HG03159 (cell line): ENCODE results near the gene NCOA6.
"Not testable (repeated sequence)": the region's sequence is repeated elsewhere in the genome, so short reads cannot be mapped to it uniquely, and the experiment has no call there.

Source experiments
- ATAC-seq: cut with Tn5 transposase; IDR thresholded peaks from one replicate; pipeline ENCODE4 v1.9.1; 2021; ENCODE audit warnings: mild to moderate bottlenecking, moderate library complexity; ENCODE audit not compliant: unreplicated experiment

NCOA6 gene

DNA sequence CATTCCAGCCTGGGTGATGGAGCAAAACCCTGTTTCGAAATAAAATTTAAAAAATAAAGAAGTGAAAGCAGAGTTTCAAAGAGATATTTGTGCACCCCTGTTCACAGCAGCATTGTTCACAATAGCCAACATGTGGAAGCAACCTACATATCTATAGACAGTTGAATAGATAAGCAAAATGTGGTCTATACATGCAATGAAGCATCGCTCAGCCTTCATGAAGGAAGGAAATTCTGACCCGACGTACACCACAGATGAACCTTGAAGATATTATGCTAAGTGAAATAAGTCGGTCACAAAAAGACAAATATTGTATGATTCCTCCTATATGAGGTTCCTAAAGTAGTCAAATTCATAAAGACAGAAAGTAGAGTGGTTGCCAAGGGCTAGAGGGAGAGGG, 6.5 kb upstream of the NCOA6 start:
- ATAC-seq, result no peak

DNA sequence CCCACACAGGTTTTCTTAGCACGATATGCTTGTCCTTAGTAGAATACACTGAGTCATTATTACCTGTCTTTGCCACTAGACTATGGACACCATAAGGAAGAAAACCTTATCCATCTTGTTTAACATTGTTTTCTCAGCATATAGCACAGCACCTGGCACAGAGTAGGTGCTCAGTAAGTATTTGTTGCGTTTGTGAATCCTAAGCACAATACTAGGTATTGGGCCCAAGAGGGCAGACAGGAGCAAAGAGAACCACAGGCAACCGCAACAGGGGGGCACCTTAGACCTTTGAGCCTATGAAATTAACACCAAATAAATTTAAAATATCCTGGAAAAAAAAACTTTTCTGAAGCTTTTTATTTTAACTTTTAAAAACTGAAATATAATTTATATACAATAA, 3.7 kb upstream of the NCOA6 start:
- ATAC-seq, result no peak

DNA sequence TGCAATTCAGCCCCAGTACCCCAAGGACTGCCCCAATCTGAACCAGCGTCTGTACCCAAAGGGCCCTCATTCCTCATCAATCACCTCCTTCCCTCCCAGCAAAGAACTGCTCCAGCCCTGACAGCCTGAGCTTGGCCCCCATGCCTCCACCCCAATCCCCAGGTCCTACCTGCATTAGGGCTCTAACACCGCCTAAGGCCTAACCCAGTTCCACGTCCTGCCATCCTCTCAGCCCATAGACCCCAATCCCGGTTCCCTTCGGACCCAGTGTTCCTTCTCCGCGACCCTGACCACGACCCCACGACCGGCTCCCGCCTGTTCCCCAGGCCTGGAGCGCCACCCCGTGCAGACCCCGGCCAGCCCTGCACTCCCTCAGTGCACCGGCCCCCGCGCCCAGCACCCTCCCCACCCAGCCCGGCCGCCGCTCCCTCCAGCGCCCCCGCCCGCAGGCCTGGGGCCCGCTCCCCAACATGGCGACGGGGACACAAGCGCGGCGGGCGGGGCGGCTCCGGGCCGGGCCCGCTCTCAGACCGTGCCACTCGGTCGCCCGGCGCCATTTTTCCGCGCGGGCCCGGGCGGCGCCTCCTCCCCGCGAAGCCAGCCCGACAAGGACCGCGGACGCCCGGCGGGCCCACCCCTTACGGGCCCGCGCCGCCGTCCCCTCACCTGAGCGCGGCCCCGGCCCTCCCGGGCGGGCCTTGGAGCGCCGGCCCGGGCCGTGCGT, 483 bp downstream of the NCOA6 start:
- peak; percentile 67 for ATAC-seq

DNA sequence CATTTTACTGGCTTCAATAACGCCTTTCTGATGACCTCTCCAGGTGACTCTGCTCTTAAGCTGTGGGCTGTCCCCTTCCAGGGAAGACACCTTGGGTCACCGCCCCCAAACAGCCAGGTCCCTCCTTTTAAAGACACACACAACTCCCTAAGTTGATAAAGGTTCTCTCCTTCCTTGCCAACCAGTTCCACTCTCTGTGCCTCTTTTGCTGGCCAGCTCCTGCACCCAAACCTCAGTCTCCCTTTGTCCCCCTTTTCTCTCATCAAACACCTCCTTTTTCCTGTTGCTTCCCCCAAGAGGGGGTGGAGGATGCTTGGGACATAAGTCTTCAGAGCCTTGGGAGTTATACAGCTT, 1.0 kb downstream of the NCOA6 start:
- ATAC-seq, result peak; percentile 48

DNA sequence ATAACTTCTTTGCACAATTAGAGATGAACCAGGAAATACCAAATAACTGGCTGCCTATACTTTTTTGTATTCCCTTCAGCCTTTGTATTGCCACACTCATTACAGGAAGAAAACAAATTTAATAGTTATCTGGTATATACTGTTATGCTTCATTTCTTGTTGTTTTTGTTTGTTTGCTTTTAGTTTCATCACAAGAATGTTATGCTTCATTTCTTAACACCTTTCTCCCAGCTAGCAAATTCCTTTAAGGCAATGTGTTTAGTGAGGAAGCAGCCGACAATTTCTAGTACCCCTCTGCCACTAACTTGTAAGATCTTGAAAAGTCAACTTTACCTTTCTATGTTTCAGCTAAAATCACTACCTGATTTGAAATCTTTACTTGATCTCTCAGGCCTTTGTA, 1.4 kb downstream of the NCOA6 start:
- no peak for ATAC-seq

DNA sequence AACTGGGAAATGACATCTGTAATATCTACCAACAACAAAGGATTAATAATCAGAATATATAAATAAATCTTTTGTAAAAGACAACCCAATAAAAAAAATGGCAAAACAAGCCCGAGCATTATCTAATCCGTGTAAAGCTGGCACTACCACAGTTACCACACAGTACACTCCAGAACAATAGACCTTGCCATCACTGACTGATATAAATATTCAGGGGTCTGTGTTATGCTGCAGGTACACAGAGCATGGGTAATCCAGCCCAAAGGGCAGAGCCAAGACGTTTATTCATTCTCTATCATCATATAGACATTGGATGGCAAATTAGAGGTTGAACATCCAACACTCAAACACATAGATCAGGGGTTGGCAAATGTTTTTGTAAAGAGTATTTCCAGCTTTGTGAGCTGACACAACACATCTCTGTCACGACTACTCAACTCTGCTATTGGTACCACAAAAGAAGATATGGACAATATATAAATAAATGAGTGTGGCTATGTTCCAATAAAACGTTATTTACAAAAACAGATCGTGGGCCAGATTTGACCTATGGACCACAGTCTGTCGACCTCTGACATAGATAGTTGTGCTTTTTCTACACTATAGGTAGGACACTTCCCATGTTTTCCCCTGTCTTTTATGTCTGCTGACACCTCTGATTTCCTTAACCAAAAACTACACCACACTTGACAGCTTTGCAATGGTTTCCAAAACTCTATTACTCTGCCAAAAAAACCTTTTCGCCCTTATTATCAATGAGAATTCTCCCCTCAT, 4.5 kb downstream of the NCOA6 start:
- ATAC-seq, result no peak

DNA sequence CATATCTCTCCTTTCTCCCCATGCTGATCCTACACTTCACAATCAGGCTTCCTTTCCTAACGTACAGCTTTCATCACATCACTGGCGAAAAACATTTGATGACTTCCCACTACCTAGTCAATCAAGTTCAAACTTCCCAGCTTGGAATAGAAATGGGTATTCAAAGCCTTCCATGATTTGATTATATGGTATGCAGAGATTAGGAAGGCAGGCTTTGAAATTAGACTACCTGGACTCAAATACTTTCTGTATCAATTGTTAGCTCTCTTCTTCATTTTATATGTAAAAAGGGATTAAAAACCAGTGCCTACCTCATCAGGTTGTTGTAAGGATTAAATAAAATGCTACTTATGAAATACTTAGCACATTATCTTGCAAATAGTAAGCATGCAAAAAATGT, 7.7 kb downstream of the NCOA6 start:
- no peak for ATAC-seq

DNA sequence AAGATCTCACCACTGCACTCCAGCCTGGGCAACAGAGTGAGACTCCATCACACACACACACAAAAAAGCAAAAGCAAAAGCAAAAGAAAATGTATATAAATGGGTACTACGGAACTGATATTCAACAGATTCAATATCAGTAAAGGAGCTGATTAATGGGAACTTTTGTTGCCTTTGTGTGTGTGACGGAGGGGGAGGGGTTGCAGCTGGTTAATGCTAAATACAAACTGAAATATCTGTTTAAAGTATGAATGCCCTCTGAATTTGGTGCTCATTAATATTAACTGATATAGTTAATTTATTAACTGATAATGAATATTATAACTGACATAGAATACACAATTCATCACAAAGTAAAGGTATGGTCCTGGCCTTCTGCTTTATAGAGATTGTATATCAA, 8.4 kb downstream of the NCOA6 start:
- no peak for ATAC-seq

DNA sequence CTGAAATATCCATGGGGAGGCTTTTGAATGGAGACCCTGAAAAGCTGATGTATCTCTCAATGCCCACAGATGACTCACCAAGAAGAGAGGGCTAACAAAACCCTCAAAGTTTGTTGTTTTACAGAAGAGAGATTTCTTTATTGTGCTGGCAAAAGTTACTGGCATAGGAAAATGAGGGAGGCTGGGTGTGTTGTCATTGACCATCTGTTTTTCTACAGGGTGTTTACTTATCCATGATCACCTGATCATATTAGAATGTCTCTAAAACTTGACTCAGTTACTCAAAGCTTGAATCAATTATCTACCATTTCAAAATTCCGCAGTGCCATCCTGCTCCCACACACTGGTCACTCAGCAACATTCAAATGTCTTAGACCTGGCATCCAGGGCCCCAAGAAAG, 9.8 kb downstream of the NCOA6 start:
- ATAC-seq, result no peak

DNA sequence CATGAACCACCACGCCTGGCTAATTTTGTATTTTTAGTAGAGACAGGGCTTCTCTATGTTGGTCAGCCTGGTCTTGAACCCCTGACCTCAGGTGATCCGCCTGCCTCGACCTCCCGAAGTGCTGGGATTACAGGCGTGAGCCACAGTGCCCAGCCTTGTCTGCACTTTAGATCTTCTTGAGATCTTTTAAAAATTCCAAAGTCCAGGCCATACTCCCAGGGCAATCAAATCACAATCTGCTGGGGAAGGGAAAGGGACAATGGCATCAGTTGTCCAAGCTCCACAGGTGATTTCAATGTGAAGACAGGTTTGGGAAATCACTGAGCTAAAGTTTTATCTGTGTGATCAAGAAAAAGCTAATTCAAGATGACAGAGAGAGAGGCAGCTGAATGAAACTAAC, 16.9 kb downstream of the NCOA6 start:
- no peak for ATAC-seq

DNA sequence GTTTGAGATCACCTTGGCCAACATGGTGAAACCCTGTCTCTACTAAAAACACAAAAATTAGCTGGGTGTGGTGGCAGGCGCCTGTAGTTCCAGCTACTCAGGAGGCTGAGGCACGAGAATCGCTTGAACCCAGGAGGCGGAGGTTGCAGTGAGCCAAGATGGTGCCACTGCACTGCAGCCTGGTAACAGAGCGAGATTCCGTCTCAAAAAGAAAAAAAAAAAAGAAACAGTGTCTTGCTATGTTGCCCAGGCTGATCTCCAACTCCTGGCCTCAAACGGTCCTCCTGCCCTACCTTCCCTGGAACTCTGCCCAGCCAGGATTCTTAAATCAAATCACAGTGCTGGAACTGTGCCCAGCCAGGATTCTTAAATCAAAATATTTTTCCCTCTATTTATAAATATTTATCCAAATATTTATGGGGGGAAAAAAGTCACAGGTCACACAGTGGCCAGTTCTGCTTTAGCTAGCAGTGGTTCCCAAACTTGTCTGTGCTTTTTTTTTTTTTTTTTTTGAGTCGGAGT, 17.4 kb downstream of the NCOA6 start:
- not testable (repeated sequence) for ATAC-seq

DNA sequence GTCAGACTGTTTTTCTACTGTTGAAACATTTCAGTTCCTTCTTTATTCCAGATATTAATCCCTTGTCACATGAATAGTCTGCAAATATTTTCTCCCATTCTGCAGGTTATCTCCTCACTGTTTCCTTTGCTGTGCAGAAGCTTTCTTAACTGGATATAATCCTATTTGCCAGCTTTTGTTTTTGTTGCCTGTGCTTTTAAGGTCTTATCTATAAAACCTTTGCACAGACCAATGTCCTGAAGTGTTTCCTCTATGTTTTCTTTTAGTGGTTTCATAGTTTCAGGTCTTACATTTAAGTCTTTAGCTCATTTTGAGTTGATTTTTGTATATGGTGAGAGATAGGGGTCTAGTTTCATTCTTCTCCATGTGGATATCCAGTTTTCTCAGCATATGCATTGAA, 19.2 kb downstream of the NCOA6 start:
- no peak for ATAC-seq

DNA sequence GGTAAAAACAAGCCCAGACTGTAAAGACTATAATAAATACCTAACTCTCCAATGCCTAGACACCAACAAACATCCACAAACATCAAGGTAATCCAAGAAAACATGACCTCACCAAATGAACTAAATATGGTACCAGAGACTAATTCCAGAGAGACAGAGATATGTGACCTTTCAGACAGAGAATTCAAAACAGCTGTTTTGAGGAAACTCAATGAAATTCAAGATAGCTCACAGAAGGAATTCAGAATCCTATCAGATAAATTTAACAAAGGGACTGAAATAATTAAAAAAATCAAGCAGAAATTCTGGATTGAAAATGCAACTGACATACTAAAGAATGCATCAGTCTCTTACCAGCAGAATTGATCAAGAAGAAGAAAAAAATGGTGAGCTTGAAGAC, 26.6 kb downstream of the NCOA6 start:
- ATAC-seq, result no peak

DNA sequence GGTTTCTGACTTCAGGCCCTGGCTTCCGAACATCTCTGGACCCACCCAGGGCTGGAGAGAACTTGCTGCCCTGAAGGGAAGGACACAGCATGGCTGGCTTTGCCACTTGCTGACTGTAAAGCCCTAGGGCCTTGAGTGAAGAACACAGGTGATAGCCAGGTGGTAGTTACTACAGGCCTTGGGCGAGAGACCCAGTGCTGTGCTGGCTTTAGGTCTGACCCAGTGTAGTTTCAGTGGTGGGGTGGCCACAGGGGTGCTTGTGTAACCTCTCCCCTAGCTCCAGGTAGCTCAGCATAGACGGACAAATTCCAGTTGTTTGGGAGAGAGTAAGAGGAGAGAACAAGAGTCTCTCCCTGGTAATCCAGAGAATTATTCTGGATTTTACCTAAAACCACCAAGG, 27.1 kb downstream of the NCOA6 start:
- no peak for ATAC-seq

DNA sequence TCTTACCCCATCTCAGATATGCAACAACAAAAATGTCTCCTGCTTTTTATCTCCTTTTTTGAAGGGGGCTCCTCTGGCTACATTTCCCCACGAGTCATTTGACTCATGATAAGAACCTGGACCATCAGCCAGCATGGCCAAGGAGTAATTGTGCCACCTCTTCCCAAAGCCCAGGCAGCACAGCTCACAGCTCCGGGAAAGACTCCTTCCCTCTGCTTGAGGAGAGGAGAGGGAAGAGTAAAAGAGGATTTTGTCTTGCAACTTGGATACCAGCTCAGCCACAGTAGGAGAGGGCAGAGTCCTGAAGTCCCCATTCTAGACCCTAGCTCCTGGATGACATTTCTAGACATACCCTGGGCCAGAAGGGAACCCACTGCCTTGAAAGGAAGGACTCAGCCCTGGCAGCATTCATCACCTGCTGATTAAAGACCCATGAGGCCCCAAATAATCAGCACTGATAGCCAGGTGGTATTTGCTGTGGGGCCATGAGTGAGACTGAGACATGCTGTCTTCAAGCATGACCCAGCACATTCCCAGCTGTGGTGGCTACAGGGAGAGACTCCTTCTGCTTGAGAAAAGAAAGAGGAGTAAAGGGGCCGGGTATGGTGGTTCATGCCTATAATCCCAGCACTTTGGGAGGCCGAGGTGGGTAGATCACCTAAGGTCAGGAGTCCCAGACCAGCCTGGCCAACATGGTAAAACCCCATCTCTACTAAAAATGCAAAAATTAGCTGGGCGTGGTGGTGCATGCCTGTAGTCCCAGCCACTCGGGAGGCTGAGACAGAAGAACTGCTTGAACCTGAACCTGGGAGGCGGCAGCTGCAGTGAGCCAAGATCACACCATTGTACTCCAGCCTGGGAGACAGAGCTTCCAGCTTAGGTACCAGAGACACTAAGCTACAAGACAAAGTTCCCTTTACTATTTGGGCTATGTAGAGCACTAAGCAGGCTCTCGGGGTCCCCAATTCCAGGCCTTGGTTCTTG, 28.1 kb downstream of the NCOA6 start:
- no peak for ATAC-seq

DNA sequence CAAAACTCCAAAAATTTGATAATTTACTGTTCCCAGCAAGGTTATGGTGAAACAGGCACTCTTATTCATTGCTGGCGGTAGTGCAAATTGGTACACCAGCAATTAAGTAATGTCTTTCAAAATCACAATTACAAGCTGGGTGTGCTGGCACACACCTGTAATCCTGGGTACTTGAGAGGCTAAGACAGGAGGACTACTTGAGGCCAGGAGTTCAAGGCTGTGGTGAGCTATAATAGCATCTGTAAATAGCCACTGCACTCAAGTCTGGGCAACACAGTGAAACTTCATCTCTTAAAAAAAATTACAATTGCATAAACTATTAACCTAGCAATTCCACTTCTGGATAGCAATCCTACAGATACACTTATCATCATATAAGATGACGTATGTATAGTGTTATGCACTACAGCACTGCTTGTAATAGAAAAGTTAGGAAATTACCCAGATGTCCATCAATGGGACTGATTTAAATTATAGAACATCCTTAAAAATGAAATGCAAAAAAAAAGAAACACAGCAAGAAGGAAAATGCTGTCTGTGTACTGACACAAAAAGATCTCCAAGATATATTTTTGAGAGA, 31.4 kb downstream of the NCOA6 start:
- ATAC-seq, result no peak

DNA sequence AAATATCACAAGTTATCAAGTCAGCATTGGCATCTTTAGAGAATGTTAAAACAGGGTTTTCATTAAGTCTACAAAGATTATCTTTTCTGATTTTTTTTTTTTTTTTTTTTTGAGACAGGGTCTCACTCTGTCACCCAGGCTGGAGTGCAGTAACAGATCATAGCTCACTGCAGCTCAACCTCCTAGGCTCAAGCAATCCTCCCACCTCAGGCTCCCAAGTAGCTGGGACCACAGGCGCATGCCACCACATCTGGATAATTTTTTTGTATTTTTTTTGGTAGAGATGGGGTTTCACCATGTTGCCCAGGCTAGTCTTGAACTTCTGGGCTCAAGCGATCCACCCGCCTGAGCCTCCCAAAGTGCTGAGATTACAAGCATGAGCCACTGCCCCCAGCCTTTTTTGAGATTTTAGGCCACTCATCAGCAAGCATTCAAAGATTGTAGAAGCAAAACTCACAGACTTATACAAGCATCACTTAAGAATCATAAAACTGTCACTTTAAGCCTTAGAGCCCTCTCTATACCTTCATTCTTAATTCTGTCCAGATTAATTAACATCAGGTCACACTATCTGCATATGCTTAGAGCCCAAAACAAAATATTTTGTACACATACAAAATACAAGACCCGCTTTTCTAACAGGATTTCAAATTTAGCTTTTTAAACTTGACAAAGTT, 32.6 kb downstream of the NCOA6 start:
- ATAC-seq, result no peak

DNA sequence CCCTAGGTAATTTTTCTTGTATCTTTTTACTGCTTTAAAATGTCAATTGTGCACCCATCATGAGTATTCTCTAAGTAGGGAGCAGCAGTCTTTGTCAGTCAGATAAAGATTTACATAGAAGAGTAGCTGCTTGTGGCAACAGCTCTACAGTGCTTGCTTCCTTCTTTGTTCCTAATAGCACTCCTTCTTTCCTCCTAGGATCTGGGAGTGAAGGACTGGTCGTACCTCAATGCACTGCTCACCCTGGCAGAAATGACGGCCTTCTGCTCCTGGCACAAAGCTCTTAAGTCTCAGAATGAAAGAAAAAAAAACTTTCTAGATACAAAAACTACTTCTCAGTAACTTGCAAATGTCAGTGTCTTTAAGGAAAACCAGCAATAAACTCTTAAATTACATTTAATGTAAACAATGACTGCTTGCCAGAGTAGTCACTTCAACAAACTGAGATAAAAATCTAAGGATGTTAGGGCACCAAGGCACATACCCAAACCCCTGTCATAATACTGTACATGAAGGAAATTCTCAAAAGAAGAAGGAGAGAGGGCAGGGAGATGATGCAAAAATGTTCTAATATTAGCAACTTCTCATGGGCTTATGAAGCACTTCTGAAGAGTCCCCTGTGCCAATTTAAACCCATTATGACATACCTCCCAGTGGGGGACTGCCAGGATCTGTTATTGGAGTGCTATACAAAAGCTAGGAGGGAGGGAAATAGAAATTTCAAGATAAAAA, 34.0 kb downstream of the NCOA6 start:
- ATAC-seq, result no peak

DNA sequence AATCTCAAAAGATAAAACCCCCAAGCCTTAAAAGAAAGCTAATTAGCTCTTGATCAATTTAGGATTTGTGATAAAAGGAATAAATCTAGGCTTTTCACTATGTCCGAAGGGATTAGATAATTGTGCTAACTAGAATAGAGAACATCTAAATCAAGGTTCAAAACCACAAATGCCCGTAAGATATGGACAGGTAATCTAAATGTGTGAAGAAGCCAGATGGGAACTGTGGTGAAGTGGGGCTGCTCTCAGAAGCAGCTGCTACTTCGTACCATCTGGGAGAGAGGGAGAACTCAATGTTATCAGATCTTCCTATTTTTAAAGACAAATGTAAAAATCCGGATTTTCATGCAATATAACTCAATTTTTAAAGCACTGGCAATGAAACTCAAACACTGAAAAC, 44.2 kb downstream of the NCOA6 start:
- no peak for ATAC-seq

DNA sequence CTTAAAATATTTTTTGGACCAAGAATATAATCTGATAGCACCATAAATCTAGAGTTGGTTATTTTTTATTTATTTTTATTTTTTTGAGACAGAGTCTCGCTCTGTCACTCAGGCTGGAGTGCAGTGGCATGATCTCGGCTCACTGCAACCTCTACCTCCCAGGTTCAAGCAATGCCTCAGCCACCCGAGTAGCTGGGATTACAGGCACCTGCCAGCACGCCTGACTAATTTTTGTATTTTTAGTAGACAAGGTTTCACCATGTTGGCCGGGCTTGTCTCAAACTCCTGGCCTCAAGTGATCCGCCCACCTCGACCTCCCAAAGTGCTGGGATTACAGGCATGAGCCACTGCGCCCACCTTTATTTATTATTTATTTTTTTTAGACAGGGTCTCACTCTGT, 45.2 kb downstream of the NCOA6 start:
- not testable (repeated sequence) for ATAC-seq
